Measurements from ENCODE around the gene COL16A1. TPM values are rescaled to one million over a fixed set of nuclear protein-coding genes. Genes with fewer than 3 reads are reported as not detected.

Gene COL16A1
- total and polyA plus RNA-seq, 2 of the 13 experiments (the other 11 are each of a cell fraction or from before 2014, with no cell fraction given) = 4.3 to 12.2 TPM

- peak; percentile 65; the same call in 1 of the 2 replicates for TF ChIP-seq ZNF609 (CRISPR knock-in tag; IDR thresholded peaks at IDR 0.05; ENCODE audit: borderline replicate concordance)
- peak; percentile 64 for TF ChIP-seq REPIN1 (CRISPR knock-in tag; IDR thresholded peaks at IDR 0.05; ENCODE audit: borderline replicate concordance, low read depth)
- TF ChIP-seq PHF8 (CRISPR knock-in tag; IDR thresholded peaks at IDR 0.05) = peak; percentile 92
- TF ChIP-seq ZNF878 (CRISPR knock-in tag; IDR thresholded peaks at IDR 0.05) = peak; percentile 56; the same call in 1 of the 2 replicates
- no peak for TF ChIP-seq SOX6 (IDR thresholded peaks at IDR 0.05)
- TF ChIP-seq SOX6 (CRISPR knock-in tag; IDR thresholded peaks at IDR 0.05) = peak; percentile 57
- TF ChIP-seq ZNF468 (CRISPR knock-in tag; IDR thresholded peaks at IDR 0.05) = no peak
- no peak for TF ChIP-seq LCORL (IDR thresholded peaks at IDR 0.05)
- TF ChIP-seq LCORL (CRISPR knock-in tag; IDR thresholded peaks at IDR 0.05) = peak; percentile 86
- TF ChIP-seq CREBL2 (CRISPR knock-in tag; IDR thresholded peaks at IDR 0.05; ENCODE audit: borderline replicate concordance) = no peak
- peak; percentile 60; the same call in 1 of the 2 replicates for TF ChIP-seq ZNF205 (CRISPR knock-in tag; IDR thresholded peaks at IDR 0.05)
- no peak for TF ChIP-seq REST (IDR thresholded peaks at IDR 0.05; ENCODE audit: borderline replicate concordance in 1 of 2, low read depth in 1 of 2, low read length in 2 of 2)
- TF ChIP-seq ETV5 (CRISPR knock-in tag; IDR thresholded peaks at IDR 0.05; ENCODE audit: borderline replicate concordance) = no peak; the same call in 1 of the 2 replicates
- TF ChIP-seq MED8 (CRISPR knock-in tag; IDR thresholded peaks at IDR 0.05; ENCODE audit: insufficient replicate concordance) = no peak
- TF ChIP-seq CBX5 (CRISPR knock-in tag; IDR thresholded peaks at IDR 0.05; ENCODE audit: borderline replicate concordance) = no peak
- TF ChIP-seq ZFX (CRISPR knock-in tag; IDR thresholded peaks at IDR 0.05; ENCODE audit: low read depth) = peak; percentile 100
Measured at GRCh38 chr1:31715087-31715872, 11.5 kb upstream of the COL16A1 start (continued).
